Panc1 (cell line): ENCODE results near the gene FGFR4. TPM values are rescaled to one million over a fixed set of nuclear protein-coding genes. Genes with fewer than 3 reads are reported as not detected.

Source experiments
- ATAC-seq: fragments of 200-7000 bp; cut with Tn5 transposase; 2 replicates; pipeline ENCODE4 v1.9.1; 2020; ENCODE audit warnings: mild to moderate bottlenecking, moderate library complexity
- BruUV-seq: library from RNA; stranded (reverse); fragments of 400-500 nt; replicated peaks from 2 replicates; lab custom pipeline; 2021; lab: Mats Ljungman, UMichigan
- CTCF ChIA-PET: fragments of 300-600 bp; sonication (Branson Sonifier 250); formaldehyde crosslinking; loops from one replicate; lab custom pipeline; 2022; ENCODE audit warnings: antibody characterized with exemption; lab: Charles Lee
- POLR2A ChIA-PET: fragments of 300-600 bp; sonication (Branson Sonifier 250); formaldehyde crosslinking; loops from one replicate; lab custom pipeline; 2022; ENCODE audit warnings: antibody characterized with exemption; lab: Charles Lee
- DNase-seq: peaks from one replicate; pipeline ENCODE4 v3.0.0-alpha.2; 2010; ENCODE audit warnings: low read depth, low spot score
- H3K27ac ChIP-seq: 2 replicates; pipeline ENCODE4 v1.5.1; 2011; ENCODE audit warnings: mild to moderate bottlenecking, low read length, inconsistent platforms
- H3K27me3 ChIP-seq: fragments of 200-500 bp; sonication (Bioruptor generic); 2 replicates; pipeline ENCODE4 v1.6.0; 2014; ENCODE audit warnings: low read length, inconsistent platforms; ENCODE audit not compliant: control insufficient read depth, insufficient read depth
- H3K36me3 ChIP-seq: fragments of 200-500 bp; sonication (Bioruptor generic); 2 replicates; pipeline ENCODE4 v1.5.1; 2014; ENCODE audit warnings: inconsistent platforms, mild to moderate bottlenecking, low read length, moderate library complexity; ENCODE audit not compliant: control insufficient read depth, insufficient read depth
- H3K4me1 ChIP-seq: 2 replicates; pipeline ENCODE4 v1.5.1; 2011; ENCODE audit warnings: inconsistent platforms, mild to moderate bottlenecking, low read length, moderate library complexity; ENCODE audit not compliant: control insufficient read depth, insufficient read depth
- H3K4me3 ChIP-seq, 2 experiments: 2 replicates each; pipeline ENCODE4 v1.5.1; 2011 to 2012; ENCODE audit warnings: low read depth in 2 of 2, low read length in 2 of 2, mild to moderate bottlenecking in 2 of 2, inconsistent platforms in 1 of 2, moderate library complexity in 1 of 2
- H3K9me3 ChIP-seq: fragments of 200-500 bp; sonication (Bioruptor generic); 2 replicates; pipeline ENCODE4 v1.5.1; 2014; ENCODE audit warnings: low read depth, mild to moderate bottlenecking, inconsistent platforms, low read length, moderate library complexity; ENCODE audit not compliant: control insufficient read depth, insufficient read depth
- POLR2AphosphoS5 ChIP-seq: IDR thresholded peaks from 2 replicates; pipeline ENCODE4 v1.6.1; 2012; ENCODE audit warnings: mild to moderate bottlenecking, low read depth, low read length, moderate library complexity
- SIN3A ChIP-seq: IDR thresholded peaks from 2 replicates; pipeline ENCODE4 v1.6.1; 2012; ENCODE audit warnings: low read depth, mild to moderate bottlenecking, low read length, moderate library complexity, borderline replicate concordance; ENCODE audit not compliant: insufficient read depth
- TCF7L2 ChIP-seq: IDR thresholded peaks from 2 replicates; pipeline ENCODE4 v1.6.1; 2011; ENCODE audit warnings: mild to moderate bottlenecking, low read depth, low read length, inconsistent platforms
- in situ Hi-C: cut with HindIII; loops from 2 replicates; pipeline ENCODE4 v1.10.0; 2016; ENCODE audit warnings: low sequenced_read_pairs, low pct_unique_long_range_greater_than_20kb
- intact Hi-C: fragments of 100-400 bp; cut with micrococcal nuclease; formaldehyde crosslinking; loops from one replicate; pipeline ENCODE4 v1.10.0; 2022; ENCODE audit not compliant: unreplicated experiment
- total RNA-seq: library from RNA; stranded (reverse); gene quantifications from one replicate; pipeline ENCODE4 v1.2.1, GENCODE V29; 2021; ENCODE audit not compliant: unreplicated experiment
- TF ChIP-seq, protein P1 (sequence below), 2 experiments: IDR thresholded peaks; 2 replicates each; pipeline ENCODE4 v1.6.1; 2011 to 2012; ENCODE audit warnings: low read depth in 2 of 2, control low read depth in 1 of 2, low read length in 1 of 2, mild to moderate bottlenecking in 1 of 2, moderate library complexity in 1 of 2; ENCODE audit not compliant: insufficient read depth in 1 of 2
- TF ChIP-seq, protein P2 (sequence below): fragments of 450-650 bp; IDR thresholded peaks from 2 replicates; pipeline ENCODE4 v1.5.1; 2017; ENCODE audit warnings: mild to moderate bottlenecking

Gene FGFR4
- total RNA-seq, 1 experiment from 2014 or later: 7.5 TPM

DNA sequence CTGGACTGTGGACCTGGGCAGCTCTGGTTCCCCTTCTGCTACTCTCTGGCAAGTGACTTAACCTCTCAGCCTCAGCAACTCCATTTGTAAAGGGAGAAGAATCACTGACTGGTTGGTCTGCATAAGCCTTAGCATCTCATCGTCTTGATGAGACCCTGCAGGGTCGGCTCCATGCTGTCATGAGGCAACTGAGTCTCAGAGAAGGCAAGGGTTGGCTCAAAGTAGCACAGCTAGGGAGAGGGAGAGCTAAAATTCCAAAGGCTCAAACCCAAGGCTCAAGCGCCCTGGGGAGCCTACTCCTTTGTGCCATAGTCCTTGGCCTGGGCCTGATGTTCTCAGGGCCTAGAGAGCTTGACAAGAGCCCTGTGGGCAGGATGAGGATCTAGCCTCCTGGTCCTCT lies 4.5 kb downstream of the FGFR4 start:
- BruUV-seq: no TSS peak
- intact Hi-C loops: no loop called here
- TF ChIP-seq POLR2AphosphoS5 (no peak), TCF7L2 (no peak), SIN3A (no peak)
- TF ChIP-seq, protein P1, sequence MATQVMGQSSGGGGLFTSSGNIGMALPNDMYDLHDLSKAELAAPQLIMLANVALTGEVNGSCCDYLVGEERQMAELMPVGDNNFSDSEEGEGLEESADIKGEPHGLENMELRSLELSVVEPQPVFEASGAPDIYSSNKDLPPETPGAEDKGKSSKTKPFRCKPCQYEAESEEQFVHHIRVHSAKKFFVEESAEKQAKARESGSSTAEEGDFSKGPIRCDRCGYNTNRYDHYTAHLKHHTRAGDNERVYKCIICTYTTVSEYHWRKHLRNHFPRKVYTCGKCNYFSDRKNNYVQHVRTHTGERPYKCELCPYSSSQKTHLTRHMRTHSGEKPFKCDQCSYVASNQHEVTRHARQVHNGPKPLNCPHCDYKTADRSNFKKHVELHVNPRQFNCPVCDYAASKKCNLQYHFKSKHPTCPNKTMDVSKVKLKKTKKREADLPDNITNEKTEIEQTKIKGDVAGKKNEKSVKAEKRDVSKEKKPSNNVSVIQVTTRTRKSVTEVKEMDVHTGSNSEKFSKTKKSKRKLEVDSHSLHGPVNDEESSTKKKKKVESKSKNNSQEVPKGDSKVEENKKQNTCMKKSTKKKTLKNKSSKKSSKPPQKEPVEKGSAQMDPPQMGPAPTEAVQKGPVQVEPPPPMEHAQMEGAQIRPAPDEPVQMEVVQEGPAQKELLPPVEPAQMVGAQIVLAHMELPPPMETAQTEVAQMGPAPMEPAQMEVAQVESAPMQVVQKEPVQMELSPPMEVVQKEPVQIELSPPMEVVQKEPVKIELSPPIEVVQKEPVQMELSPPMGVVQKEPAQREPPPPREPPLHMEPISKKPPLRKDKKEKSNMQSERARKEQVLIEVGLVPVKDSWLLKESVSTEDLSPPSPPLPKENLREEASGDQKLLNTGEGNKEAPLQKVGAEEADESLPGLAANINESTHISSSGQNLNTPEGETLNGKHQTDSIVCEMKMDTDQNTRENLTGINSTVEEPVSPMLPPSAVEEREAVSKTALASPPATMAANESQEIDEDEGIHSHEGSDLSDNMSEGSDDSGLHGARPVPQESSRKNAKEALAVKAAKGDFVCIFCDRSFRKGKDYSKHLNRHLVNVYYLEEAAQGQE (IDR thresholded peaks at IDR 0.05; ENCODE audit: insufficient read depth in 1 of 2, low read depth in 2 of 2, low read length in 1 of 2): no peak
- TF ChIP-seq, protein P2, sequence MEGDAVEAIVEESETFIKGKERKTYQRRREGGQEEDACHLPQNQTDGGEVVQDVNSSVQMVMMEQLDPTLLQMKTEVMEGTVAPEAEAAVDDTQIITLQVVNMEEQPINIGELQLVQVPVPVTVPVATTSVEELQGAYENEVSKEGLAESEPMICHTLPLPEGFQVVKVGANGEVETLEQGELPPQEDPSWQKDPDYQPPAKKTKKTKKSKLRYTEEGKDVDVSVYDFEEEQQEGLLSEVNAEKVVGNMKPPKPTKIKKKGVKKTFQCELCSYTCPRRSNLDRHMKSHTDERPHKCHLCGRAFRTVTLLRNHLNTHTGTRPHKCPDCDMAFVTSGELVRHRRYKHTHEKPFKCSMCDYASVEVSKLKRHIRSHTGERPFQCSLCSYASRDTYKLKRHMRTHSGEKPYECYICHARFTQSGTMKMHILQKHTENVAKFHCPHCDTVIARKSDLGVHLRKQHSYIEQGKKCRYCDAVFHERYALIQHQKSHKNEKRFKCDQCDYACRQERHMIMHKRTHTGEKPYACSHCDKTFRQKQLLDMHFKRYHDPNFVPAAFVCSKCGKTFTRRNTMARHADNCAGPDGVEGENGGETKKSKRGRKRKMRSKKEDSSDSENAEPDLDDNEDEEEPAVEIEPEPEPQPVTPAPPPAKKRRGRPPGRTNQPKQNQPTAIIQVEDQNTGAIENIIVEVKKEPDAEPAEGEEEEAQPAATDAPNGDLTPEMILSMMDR: no peak
- H3K27me3 ChIP-seq: no peaks in the 10 kb centered on the region
- no peak overlapping the region for H3K4me3 ChIP-seq
- H3K27ac ChIP-seq: no peak overlapping the region
- ChIA-PET POLR2A (no interaction called here), CTCF (no interaction called here)
- ATAC-seq (no peak), DNase-seq (no peak)
- in situ Hi-C loops: no loop called here
- H3K36me3 ChIP-seq: no peaks in the 10 kb centered on the region
- H3K9me3 ChIP-seq: no peaks in the 10 kb centered on the region
- peaks cover 4% of the 10 kb centered on the region; the same call in 1 of the 2 replicates for H3K4me1 ChIP-seq

DNA sequence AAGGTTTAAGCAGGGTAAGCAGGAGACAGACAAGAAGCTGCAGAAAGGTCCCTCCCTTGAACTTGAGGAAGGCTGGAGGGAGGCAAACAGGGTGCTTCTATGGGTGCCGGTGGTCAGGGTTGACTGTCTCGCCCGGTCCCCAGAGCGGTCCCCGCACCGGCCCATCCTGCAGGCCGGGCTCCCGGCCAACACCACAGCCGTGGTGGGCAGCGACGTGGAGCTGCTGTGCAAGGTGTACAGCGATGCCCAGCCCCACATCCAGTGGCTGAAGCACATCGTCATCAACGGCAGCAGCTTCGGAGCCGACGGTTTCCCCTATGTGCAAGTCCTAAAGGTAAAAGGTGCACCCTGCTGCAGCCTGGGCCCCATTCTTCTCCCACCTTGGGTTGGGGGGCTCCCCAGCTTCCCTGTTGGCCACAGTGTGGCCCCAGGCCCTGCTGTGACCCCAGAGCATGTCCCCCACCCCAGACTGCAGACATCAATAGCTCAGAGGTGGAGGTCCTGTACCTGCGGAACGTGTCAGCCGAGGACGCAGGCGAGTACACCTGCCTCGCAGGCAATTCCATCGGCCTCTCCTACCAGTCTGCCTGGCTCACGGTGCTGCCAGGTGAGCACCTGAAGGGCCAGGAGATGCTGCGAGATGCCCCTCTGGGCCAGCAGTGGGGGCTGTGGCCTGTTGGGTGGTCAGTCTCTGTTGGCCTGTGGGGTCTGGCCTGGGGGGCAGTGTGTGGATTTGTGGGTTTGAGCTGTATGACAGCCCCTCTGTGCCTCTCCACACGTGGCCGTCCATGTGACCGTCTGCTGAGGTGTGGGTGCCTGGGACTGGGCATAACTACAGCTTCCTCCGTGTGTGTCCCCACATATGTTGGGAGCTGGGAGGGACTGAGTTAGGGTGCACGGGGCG lies 5.7 kb downstream of the FGFR4 start:
- no peaks in the 10 kb centered on the region for H3K9me3 ChIP-seq
- TF ChIP-seq, protein P1 (IDR thresholded peaks at IDR 0.05; ENCODE audit: insufficient read depth in 1 of 2, low read depth in 2 of 2, low read length in 1 of 2): no peak
- in situ Hi-C loops (no loop called here), intact Hi-C loops (no loop called here)
- BruUV-seq: no TSS peak
- DNase-seq (no peak), ATAC-seq (no peak)
- CTCF ChIA-PET: no interaction called here
- H3K4me1 ChIP-seq: peaks cover 4% of the 10 kb centered on the region; the same call in 1 of the 2 replicates
- H3K27me3 ChIP-seq: no peaks in the 10 kb centered on the region
- POLR2A ChIA-PET: no interaction called here
- H3K4me3 ChIP-seq: no peak overlapping the region
- H3K36me3 ChIP-seq: no peaks in the 10 kb centered on the region
- no peak overlapping the region for H3K27ac ChIP-seq
